Daoy (cell line): Measurements from ENCODE around the gene CERS6. TPM values are rescaled to one million over a fixed set of nuclear protein-coding genes. Genes with fewer than 3 reads are reported as not detected.

Source experiments
- DNase-seq: peaks from one replicate; pipeline ENCODE4 v3.0.0-alpha.2; 2015; ENCODE audit warnings: low read depth
- total RNA-seq: library from RNA; depleted of rRNA; stranded (reverse); fragments of >200 nt; shearing (Covaris generic); gene quantifications from 2 replicates; pipeline ENCODE4 v1.2.3, GENCODE V29; 2014

The CERS6 gene
- total RNA-seq, 1 experiment from 2014 or later, result 16.4 TPM

GRCh38 chr2:168602846-168603401 is 146.9 kb downstream of the CERS6 start:
- no peak for DNase-seq

GRCh38 chr2:168603439-168603961 is 147.4 kb downstream of the CERS6 start:
- DNase-seq, result no peak

GRCh38 chr2:168604252-168604651 is 148.2 kb downstream of the CERS6 start:
- no peak for DNase-seq

- no peak for DNase-seq
These were observed 151.9 kb downstream of the CERS6 start for GRCh38 chr2:168607992-168608391.

- no peak for DNase-seq
These were observed 152.7 kb downstream of the CERS6 start for GRCh38 chr2:168608796-168609195.

GRCh38 chr2:168611091-168611490 is 155.0 kb downstream of the CERS6 start:
- no peak for DNase-seq

GRCh38 chr2:168611896-168612650 is 156.0 kb downstream of the CERS6 start:
- DNase-seq, result no peak

- DNase-seq, result no peak
These were observed 156.6 kb downstream of the CERS6 start for GRCh38 chr2:168612719-168613118.

- no peak for DNase-seq
These were observed 157.5 kb downstream of the CERS6 start for GRCh38 chr2:168613551-168613950.

- DNase-seq, result peak; percentile 5
These were observed 158.3 kb downstream of the CERS6 start for GRCh38 chr2:168614172-168615018.

GRCh38 chr2:168620554-168620953 is 164.5 kb downstream of the CERS6 start:
- no peak for DNase-seq

- DNase-seq, result no peak
These were observed 166.5 kb downstream of the CERS6 start for GRCh38 chr2:168622559-168622958.

GRCh38 chr2:168624028-168624427 is 168.0 kb downstream of the CERS6 start:
- DNase-seq, result no peak

- no peak for DNase-seq
These were observed 170.0 kb downstream of the CERS6 start for GRCh38 chr2:168626096-168626495.

- DNase-seq, result no peak
These were observed 170.6 kb downstream of the CERS6 start for GRCh38 chr2:168626647-168627046.

- DNase-seq, result no peak
These were observed 176.6 kb downstream of the CERS6 start for GRCh38 chr2:168632709-168633121.

GRCh38 chr2:168633200-168633599 is 177.1 kb downstream of the CERS6 start:
- DNase-seq, result no peak

GRCh38 chr2:168633895-168634294 is 177.8 kb downstream of the CERS6 start:
- DNase-seq, result no peak

GRCh38 chr2:168635065-168635577 is 179.0 kb downstream of the CERS6 start:
- no peak for DNase-seq

GRCh38 chr2:168639018-168639417 is 182.9 kb downstream of the CERS6 start:
- no peak for DNase-seq

GRCh38 chr2:168639441-168639898 is 183.4 kb downstream of the CERS6 start:
- peak; percentile 34 for DNase-seq

GRCh38 chr2:168640039-168640438 is 184.0 kb downstream of the CERS6 start:
- DNase-seq, result no peak
